PC-9 (cell line): ENCODE data around the gene RAD52.

Experiments used
- CTCF ChIP-seq: fragments of 200-600 bp; sonication (generic); conservative IDR thresholded peaks from 2 replicates; pipeline ENCODE4 v1.6.1; 2017; ENCODE audit warnings: mixed run types, antibody characterized with exemption, mild to moderate bottlenecking, moderate library complexity
- EZH2 ChIP-seq: fragments of 200-600 bp; sonication (generic); IDR thresholded peaks from 2 replicates; pipeline ENCODE4 v1.8.0; 2017; ENCODE audit warnings: antibody characterized with exemption, low read depth

GRCh38 chr12:974271-974862, 24.9 kb upstream of the RAD52 start:
- TF ChIP-seq CTCF (no peak), EZH2 (no peak)
